ENCODE results near the gene ESM1. TPM values are rescaled to one million over a fixed set of nuclear protein-coding genes. Genes with fewer than 3 reads are reported as not detected.

The ESM1 gene
- total and polyA plus RNA-seq, 2 experiments from 2014 or later, result 1.5 to 2.2 TPM

DNA sequence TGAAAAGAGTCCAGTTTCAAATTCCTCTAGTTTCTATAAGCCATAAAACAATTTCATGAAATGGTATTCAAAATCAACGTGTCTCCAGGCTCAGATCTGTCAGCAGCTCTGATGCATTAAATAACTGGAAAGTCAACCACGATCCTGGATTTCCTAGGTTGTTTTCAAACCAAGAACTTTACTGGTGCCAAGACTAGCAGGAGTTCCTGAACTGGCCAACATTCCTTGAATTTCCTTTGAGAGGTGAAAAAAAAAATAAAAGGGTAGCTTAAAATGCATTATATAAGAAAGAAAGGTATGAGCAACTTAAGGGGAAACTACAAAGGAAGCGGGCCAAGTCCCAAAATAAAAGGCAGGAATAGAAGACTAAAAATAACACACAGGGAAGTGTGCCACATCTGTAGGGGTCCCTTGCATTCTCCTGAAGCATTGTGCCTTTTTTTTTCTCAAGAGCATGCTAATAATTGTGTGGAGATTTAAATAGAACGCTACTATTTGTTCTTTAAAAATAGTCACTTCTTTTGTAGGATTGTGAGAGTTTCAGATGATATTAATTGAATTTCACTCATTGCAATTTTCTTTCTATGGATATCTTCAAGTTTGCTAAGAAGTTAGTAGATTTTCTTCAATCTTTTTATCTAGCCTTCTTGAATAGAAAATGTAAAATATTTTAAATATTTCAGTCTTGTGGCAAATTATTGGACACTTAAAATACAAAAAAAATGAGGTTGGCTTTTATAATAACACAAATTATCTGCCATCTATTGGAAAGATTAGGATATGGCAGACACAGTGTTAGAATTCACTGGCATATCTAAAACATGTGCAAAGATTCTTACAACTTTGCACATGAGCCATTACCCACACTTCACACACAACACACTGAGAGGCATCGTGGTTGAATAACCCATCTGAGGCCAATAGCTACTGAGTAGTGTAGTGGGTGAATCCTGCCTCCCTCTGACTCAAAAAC is 15.3 kb downstream of the ESM1 start:
- no peaks in the 10 kb centered on the region for H3K79me2 ChIP-seq
- H4K20me1 ChIP-seq (ENCODE audit: insufficient read depth, poor library complexity, severe bottlenecking), result no peaks in the 10 kb centered on the region
- no peaks in the 10 kb centered on the region for H3K36me3 ChIP-seq (replicated peaks; ENCODE audit: insufficient read depth, low read depth)
- TF ChIP-seq EZH2 (IDR thresholded peaks at IDR 0.05; ENCODE audit: borderline replicate concordance), result no peak
- TF ChIP-seq, protein P1, sequence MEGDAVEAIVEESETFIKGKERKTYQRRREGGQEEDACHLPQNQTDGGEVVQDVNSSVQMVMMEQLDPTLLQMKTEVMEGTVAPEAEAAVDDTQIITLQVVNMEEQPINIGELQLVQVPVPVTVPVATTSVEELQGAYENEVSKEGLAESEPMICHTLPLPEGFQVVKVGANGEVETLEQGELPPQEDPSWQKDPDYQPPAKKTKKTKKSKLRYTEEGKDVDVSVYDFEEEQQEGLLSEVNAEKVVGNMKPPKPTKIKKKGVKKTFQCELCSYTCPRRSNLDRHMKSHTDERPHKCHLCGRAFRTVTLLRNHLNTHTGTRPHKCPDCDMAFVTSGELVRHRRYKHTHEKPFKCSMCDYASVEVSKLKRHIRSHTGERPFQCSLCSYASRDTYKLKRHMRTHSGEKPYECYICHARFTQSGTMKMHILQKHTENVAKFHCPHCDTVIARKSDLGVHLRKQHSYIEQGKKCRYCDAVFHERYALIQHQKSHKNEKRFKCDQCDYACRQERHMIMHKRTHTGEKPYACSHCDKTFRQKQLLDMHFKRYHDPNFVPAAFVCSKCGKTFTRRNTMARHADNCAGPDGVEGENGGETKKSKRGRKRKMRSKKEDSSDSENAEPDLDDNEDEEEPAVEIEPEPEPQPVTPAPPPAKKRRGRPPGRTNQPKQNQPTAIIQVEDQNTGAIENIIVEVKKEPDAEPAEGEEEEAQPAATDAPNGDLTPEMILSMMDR (IDR thresholded peaks at IDR 0.05; ENCODE audit: poor library complexity), result no peak
- TF ChIP-seq EZH2phosphoT487 (IDR thresholded peaks at IDR 0.05; ENCODE audit: low read depth, severe bottlenecking, unreplicated experiment), result no peak
- H3K27ac ChIP-seq, result no peak overlapping the region
- no peak overlapping the region for H3K4me3 ChIP-seq
- H3K4me2 ChIP-seq, result no peak overlapping the region
- no peaks in the 10 kb centered on the region for H3K9me3 ChIP-seq (ENCODE audit: low read depth)
- no peaks in the 10 kb centered on the region for H3K27me3 ChIP-seq
- 84% methylated on average over 5 of the region's 5 CpGs for WGBS (ENCODE audit: low lambda C conversion rate, missing lambda C conversion rate)
- no peak overlapping the region for H2AFZ ChIP-seq
- no peaks in the 10 kb centered on the region for H3K9me2 ChIP-seq (replicated peaks; ENCODE audit: insufficient read depth)
- DNase-seq (ENCODE audit: low spot score), result no peak
- H3K4me1 ChIP-seq (ENCODE audit: insufficient read depth), result no peaks in the 10 kb centered on the region

DNA sequence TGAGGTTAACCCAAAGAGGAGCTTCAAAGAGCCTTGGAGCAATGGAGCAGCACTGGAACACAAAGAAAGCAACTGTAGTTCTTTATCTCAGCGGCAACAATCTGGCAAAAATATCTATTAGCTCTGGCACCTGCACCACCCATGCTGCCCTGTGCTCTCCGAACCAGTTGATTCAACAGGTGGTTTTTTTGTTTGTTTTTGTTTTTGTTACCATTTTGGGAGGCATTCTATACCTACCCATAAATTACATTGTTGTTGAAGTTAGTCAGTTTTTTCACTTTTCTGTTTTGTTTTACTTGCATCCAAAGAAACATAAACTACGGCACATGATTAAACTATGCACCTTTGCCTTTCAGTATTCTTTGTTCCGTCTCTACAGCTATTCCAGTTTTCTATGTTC is 16.2 kb downstream of the ESM1 start:
- WGBS (ENCODE audit: low lambda C conversion rate, missing lambda C conversion rate), result 93% methylated on average over 4 of the region's 4 CpGs
- H3K36me3 ChIP-seq (replicated peaks; ENCODE audit: insufficient read depth, low read depth), result no peaks in the 10 kb centered on the region

DNA sequence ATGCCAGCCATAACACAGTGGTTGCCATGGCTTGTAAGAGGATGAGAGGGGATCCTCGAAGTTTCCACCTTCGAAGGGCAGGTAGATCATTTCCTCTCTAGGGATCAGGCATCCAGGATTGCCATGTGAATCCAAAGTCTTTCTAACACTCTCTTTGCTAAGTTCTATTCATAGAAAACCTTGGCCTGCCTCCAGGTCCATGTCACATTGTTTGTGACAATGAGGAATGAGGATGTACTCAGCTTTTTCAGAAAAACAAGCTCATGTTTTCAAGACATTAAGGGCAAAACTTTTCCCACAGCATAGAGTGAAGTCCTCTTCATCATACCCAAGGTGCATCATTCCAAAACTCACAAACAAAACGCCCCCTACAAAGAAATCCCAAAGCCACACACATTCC is 19.6 kb downstream of the ESM1 start:
- Histone ChIP-seq H3K9me3 (ENCODE audit: low read depth) (no peaks in the 10 kb centered on the region), H3K36me3 (replicated peaks; ENCODE audit: insufficient read depth, low read depth) (no peaks in the 10 kb centered on the region), H3K9me2 (replicated peaks; ENCODE audit: insufficient read depth) (no peaks in the 10 kb centered on the region), H3K4me2 (no peak overlapping the region), H3K27ac (no peak overlapping the region), H3K79me2 (no peaks in the 10 kb centered on the region), H2AFZ (no peak overlapping the region), H3K4me3 (no peak overlapping the region), H3K27me3 (no peaks in the 10 kb centered on the region), H3K4me1 (ENCODE audit: insufficient read depth) (no peaks in the 10 kb centered on the region), H4K20me1 (ENCODE audit: insufficient read depth, poor library complexity, severe bottlenecking) (no peaks in the 10 kb centered on the region)
- no peak for TF ChIP-seq EZH2phosphoT487 (IDR thresholded peaks at IDR 0.05; ENCODE audit: low read depth, severe bottlenecking, unreplicated experiment)
- TF ChIP-seq EZH2 (IDR thresholded peaks at IDR 0.05; ENCODE audit: borderline replicate concordance), result no peak
- TF ChIP-seq, protein P1 (IDR thresholded peaks at IDR 0.05; ENCODE audit: poor library complexity), result no peak
- WGBS (ENCODE audit: low lambda C conversion rate, missing lambda C conversion rate), result 79% methylated on average over 3 of the region's 3 CpGs
- no peak for DNase-seq (ENCODE audit: low spot score)

More for the DNA sequence above, 16.2 kb downstream of the ESM1 start:
- Histone ChIP-seq H3K9me2 (replicated peaks; ENCODE audit: insufficient read depth) (no peaks in the 10 kb centered on the region), H3K4me2 (no peak overlapping the region), H3K9me3 (ENCODE audit: low read depth) (no peaks in the 10 kb centered on the region), H4K20me1 (ENCODE audit: insufficient read depth, poor library complexity, severe bottlenecking) (no peaks in the 10 kb centered on the region), H2AFZ (no peak overlapping the region), H3K79me2 (no peaks in the 10 kb centered on the region), H3K27ac (no peak overlapping the region), H3K4me3 (no peak overlapping the region), H3K27me3 (no peaks in the 10 kb centered on the region), H3K4me1 (ENCODE audit: insufficient read depth) (no peaks in the 10 kb centered on the region)
- no peak for DNase-seq (ENCODE audit: low spot score)
- TF ChIP-seq, protein P1 (IDR thresholded peaks at IDR 0.05; ENCODE audit: poor library complexity), result no peak
- TF ChIP-seq EZH2phosphoT487 (IDR thresholded peaks at IDR 0.05; ENCODE audit: low read depth, severe bottlenecking, unreplicated experiment) (no peak), EZH2 (IDR thresholded peaks at IDR 0.05; ENCODE audit: borderline replicate concordance) (no peak)
